ENCODE measurements around the gene DOK3.

DOK3 gene

DNA sequence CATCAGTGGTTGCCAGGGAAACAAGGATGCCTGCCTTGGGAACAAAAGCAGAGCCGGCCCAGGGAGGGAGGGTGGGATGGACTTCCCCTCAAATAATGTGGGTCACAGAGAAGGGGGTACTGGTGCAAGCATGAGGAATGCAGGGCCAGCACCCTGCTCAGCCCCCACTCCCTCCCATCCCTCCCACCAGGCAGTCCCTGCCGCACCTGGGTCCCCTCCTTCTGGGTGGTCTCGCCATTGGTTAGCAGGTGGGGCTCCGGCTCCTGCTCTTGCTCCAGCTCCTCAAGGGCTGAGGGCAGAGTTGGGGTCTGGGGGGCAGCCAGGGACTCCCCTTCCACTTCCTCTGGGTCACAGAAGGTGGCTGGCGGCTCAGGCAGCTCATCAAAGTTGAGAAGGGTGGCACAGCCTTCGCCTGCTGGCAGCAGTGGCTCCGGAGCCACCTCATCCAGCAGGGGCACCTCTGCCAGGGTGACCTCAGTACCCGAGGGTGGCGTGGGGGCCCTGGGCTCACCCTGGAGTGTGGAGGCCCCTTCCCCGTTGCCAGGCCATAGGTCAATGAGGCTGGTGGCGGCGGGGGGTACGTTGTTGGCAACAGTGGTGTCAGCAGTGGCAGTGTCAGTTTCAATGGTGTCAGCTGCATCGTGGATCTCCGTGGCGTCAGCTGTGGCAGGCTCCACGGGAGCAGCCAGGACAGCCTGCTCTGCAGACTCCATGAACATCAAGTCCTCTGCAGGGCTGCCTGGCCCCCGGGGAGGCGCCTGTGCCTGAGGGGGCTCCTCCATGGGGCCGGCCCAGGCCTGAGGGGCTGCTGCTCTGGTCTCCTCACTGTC, 51.6 kb downstream of the DOK3 start:
- CTCF ChIA-PET, result interaction anchor here (1.0 to 21.1 kb wide), 20 partner anchors 7 to 144 kb away, joined by 3 to 412 read pairs (median 4); partner anchors contain the start of genes DBN1, F12, MXD3 and PFN3
- DNase-seq (ENCODE audit: low read depth, low spot score), result no peak
- POLR2A ChIA-PET, result interaction anchor here (0.7 to 4.2 kb wide), 6 partner anchors 8 to 68 kb away, joined by 3 to 37 read pairs (median 6); partner anchors contain the start of gene DBN1
- H3K4me3 ChIP-seq (ENCODE audit: low read depth, low read length), result no peak overlapping the region
- TF ChIP-seq, protein P1, sequence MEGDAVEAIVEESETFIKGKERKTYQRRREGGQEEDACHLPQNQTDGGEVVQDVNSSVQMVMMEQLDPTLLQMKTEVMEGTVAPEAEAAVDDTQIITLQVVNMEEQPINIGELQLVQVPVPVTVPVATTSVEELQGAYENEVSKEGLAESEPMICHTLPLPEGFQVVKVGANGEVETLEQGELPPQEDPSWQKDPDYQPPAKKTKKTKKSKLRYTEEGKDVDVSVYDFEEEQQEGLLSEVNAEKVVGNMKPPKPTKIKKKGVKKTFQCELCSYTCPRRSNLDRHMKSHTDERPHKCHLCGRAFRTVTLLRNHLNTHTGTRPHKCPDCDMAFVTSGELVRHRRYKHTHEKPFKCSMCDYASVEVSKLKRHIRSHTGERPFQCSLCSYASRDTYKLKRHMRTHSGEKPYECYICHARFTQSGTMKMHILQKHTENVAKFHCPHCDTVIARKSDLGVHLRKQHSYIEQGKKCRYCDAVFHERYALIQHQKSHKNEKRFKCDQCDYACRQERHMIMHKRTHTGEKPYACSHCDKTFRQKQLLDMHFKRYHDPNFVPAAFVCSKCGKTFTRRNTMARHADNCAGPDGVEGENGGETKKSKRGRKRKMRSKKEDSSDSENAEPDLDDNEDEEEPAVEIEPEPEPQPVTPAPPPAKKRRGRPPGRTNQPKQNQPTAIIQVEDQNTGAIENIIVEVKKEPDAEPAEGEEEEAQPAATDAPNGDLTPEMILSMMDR (IDR thresholded peaks at IDR 0.05; ENCODE audit: insufficient read depth, low read length, missing control alignments), result no peak

- TF ChIP-seq, protein P1 (IDR thresholded peaks at IDR 0.05; ENCODE audit: insufficient read depth, low read length, missing control alignments), result peak; percentile 72
- ChIA-PET POLR2A (interaction anchor here (0.6 to 4.2 kb wide), 7 partner anchors 9 to 68 kb away, joined by 3 to 37 read pairs (median 6); partner anchors contain the start of genes DBN1 and PDLIM7), CTCF (interaction anchor here (0.6 to 21.1 kb wide), 24 partner anchors 8 to 343 kb away, joined by 3 to 412 read pairs (median 4); partner anchors contain the start of genes DBN1, F12, LMAN2 and MXD3)
- peak; percentile 71 for DNase-seq (ENCODE audit: low read depth, low spot score)
- H3K4me3 ChIP-seq (ENCODE audit: low read depth, low read length), result no peak overlapping the region
These were observed 52.4 kb downstream of the DOK3 start for GRCh38 chr5:177456976-177457851.

GRCh38 chr5:177456591-177456964, 53.0 kb downstream of the DOK3 start:
- no peak for DNase-seq (ENCODE audit: low read depth, low spot score)
- TF ChIP-seq, protein P1 (IDR thresholded peaks at IDR 0.05; ENCODE audit: insufficient read depth, low read length, missing control alignments), result no peak
- ChIA-PET POLR2A (interaction anchor here (1.6 to 4.2 kb wide), 3 partner anchors 10 to 39 kb away, joined by 6 to 37 read pairs (median 7); no protein-coding TSS in a partner anchor), CTCF (interaction anchor here (1.2 to 21.1 kb wide), 18 partner anchors 8 to 143 kb away, joined by 3 to 412 read pairs (median 7); partner anchors contain the start of genes DBN1, F12, LMAN2 and MXD3)
- no peak overlapping the region for H3K4me3 ChIP-seq (ENCODE audit: low read depth, low read length)

- TF ChIP-seq, protein P1 (IDR thresholded peaks at IDR 0.05; ENCODE audit: insufficient read depth, low read length, missing control alignments), result peak; percentile 94
- ChIA-PET POLR2A (interaction anchor here (0.8 to 2.9 kb wide), 13 partner anchors 10 to 89 kb away, joined by 3 to 13 read pairs (median 5); partner anchors contain the start of genes DDX41, PDLIM7 and PRR7), CTCF (interaction anchor here (0.7 to 21.1 kb wide), 28 partner anchors 9 to 342 kb away, joined by 3 to 412 read pairs (median 8); partner anchors contain the start of genes DBN1, DDX41, F12 and GRK6)
- no peak for DNase-seq (ENCODE audit: low read depth, low spot score)
- peak overlapping the region; percentile 47 for H3K4me3 ChIP-seq (ENCODE audit: low read depth, low read length)
These were observed 53.7 kb downstream of the DOK3 start for GRCh38 chr5:177455661-177456590.

DNA sequence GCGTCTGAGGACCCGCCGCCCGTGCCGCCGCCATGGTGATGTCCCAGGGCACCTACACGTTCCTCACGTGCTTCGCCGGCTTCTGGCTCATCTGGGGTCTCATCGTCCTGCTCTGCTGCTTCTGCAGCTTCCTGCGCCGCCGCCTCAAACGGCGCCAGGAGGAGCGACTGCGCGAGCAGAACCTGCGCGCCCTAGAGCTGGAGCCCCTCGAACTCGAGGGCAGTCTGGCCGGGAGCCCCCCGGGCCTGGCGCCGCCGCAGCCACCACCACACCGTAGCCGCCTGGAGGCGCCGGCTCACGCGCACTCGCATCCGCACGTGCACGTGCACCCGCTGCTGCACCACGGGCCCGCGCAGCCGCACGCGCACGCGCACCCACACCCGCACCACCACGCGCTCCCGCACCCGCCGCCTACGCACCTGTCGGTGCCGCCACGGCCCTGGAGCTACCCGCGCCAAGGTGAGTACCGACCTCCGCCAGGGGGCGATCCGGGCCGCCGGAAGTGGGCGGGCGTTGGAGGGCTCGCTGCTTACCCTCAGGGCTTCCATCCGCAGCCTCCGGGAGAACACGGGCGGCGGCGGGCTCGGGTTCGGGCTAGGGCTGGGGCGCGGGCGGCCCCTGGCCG, 54.5 kb downstream of the DOK3 start:
- CTCF ChIA-PET, result interaction anchor here (0.7 to 21.1 kb wide), 27 partner anchors 10 to 341 kb away, joined by 3 to 412 read pairs (median 7); partner anchors contain the start of genes DBN1, DDX41, F12 and GRK6
- no peak for DNase-seq (ENCODE audit: low read depth, low spot score)
- POLR2A ChIA-PET, result interaction anchor here (0.8 to 2.9 kb wide), 15 partner anchors 9 to 152 kb away, joined by 3 to 13 read pairs (median 5); partner anchors contain the start of genes DDX41, PDLIM7, PRELID1 and PRR7
- TF ChIP-seq, protein P1 (IDR thresholded peaks at IDR 0.05; ENCODE audit: insufficient read depth, low read length, missing control alignments), result peak; percentile 74
- peak overlapping the region; percentile 47 for H3K4me3 ChIP-seq (ENCODE audit: low read depth, low read length)

Data from AG04449 (cell line).